HepG2 (cell line): ENCODE measurements around the gene ECSIT. TPM values are rescaled to one million over a fixed set of nuclear protein-coding genes. Genes with fewer than 3 reads are reported as not detected.

ENCODE experiments used
- AKAP8 ChIP-seq: sonication (generic); formaldehyde crosslinking; IDR thresholded peaks from 2 replicates; pipeline ENCODE4 v1.5.1; 2020; ENCODE audit warnings: mild to moderate bottlenecking, missing genetic modification reagents
- MAZ ChIP-seq, 2 experiments: sonication (generic) in 1 of 2; formaldehyde crosslinking in 1 of 2; IDR thresholded peaks; 2 replicates each; pipeline versions ENCODE4 v1.5.0 to v1.6.1; 2012 to 2020; ENCODE audit warnings: low read depth in 2 of 2, mild to moderate bottlenecking in 2 of 2, borderline replicate concordance in 1 of 2, improper control_type of control experiment in 1 of 2, low read length in 1 of 2, missing genetic modification reagents in 1 of 2, moderate library complexity in 1 of 2
- MTA1 ChIP-seq: sonication (generic); formaldehyde crosslinking; IDR thresholded peaks from 2 replicates; pipeline ENCODE4 v1.4.0; 2020; ENCODE audit warnings: missing genetic modification reagents, mild to moderate bottlenecking, borderline replicate concordance
- ONECUT2 ChIP-seq: sonication (generic); formaldehyde crosslinking; IDR thresholded peaks from 2 replicates; pipeline ENCODE4 v1.4.0; 2020; ENCODE audit warnings: missing genetic modification reagents
- PCBP2 ChIP-seq: fragments of 200-400 bp; formaldehyde crosslinking; optimal IDR thresholded peaks from 2 replicates; pipeline ENCODE3; 2018; ENCODE audit warnings: low read length, low read depth; ENCODE audit not compliant: poor library complexity, severe bottlenecking
- RFXAP ChIP-seq: sonication (generic); formaldehyde crosslinking; IDR thresholded peaks from 2 replicates; pipeline ENCODE4 v1.4.0; 2020; ENCODE audit warnings: missing genetic modification reagents, borderline replicate concordance
- RNF2 ChIP-seq: fragments of 450-650 bp; conservative IDR thresholded peaks from 2 replicates; pipeline ENCODE4 v1.6.1; 2016; ENCODE audit warnings: low read depth
- THAP11 ChIP-seq: IDR thresholded peaks from 2 replicates; pipeline ENCODE4 v1.6.1; 2016; ENCODE audit warnings: missing biosample characterization, missing genetic modification reagents
- ZBTB21 ChIP-seq: sonication (generic); formaldehyde crosslinking; IDR thresholded peaks from 2 replicates; pipeline ENCODE4 v1.4.0; 2020; ENCODE audit warnings: missing genetic modification reagents
- ZNF224 ChIP-seq: sonication (generic); formaldehyde crosslinking; IDR thresholded peaks from 2 replicates; pipeline ENCODE4 v1.5.0; 2020; ENCODE audit warnings: mild to moderate bottlenecking, missing genetic modification reagents
- ZNF256 ChIP-seq: sonication (generic); formaldehyde crosslinking; conservative IDR thresholded peaks from 2 replicates; pipeline ENCODE4 v1.4.0; 2020; ENCODE audit warnings: missing genetic modification reagents
- ZNF263 ChIP-seq: sonication (generic); formaldehyde crosslinking; IDR thresholded peaks from 2 replicates; pipeline ENCODE4 v1.4.0; 2020; ENCODE audit warnings: missing genetic modification reagents
- ZNF367 ChIP-seq: sonication (generic); formaldehyde crosslinking; IDR thresholded peaks from 2 replicates; pipeline ENCODE4 v1.4.0; 2020; ENCODE audit warnings: missing genetic modification reagents, borderline replicate concordance
- polyA plus RNA-seq, 8 experiments: library from polyadenylated mRNA; depleted of rRNA in 3 of 8; stranded (reverse) in 7 of 8; unstranded in 1 of 8; fragments of >200 nt; fragmentation: Illumina TruSeq in 4 of 8; extraction: Trizol in 4 of 8; gene quantifications; 2 replicates each; pipeline versions ENCODE4 v1.2.1 to v1.2.3, GENCODE V29; 2011 to 2016; ENCODE audit warnings: low read depth in 4 of 8, missing spikeins in 1 of 8, mixed read lengths in 1 of 8; ENCODE audit not compliant: insufficient read depth in 1 of 8
- total RNA-seq, 5 experiments: library from RNA; depleted of rRNA; stranded (reverse); fragments of >200 nt; fragmentation: Illumina TruSeq; extraction: Trizol; gene quantifications; 2 replicates each; pipeline ENCODE4 v1.2.3, GENCODE V29; 2016; ENCODE audit warnings: low read depth in 1 of 5
- TF ChIP-seq, protein P1 (sequence below): sonication (generic); formaldehyde crosslinking; IDR thresholded peaks from 2 replicates; pipeline ENCODE4 v1.4.0; 2020; ENCODE audit warnings: missing genetic modification reagents
- TF ChIP-seq, protein P2 (sequence below), 2 experiments: sonication (generic) in 1 of 2; formaldehyde crosslinking in 1 of 2; IDR thresholded peaks; 2 replicates each; pipeline versions ENCODE4 v1.6.1 to v1.9.0; 2014 to 2022; ENCODE audit warnings: antibody characterized with exemption in 1 of 2, borderline replicate concordance in 1 of 2, inconsistent platforms in 1 of 2, low read depth in 1 of 2, missing genetic modification reagents in 1 of 2
- TF ChIP-seq, protein P3 (sequence below): sonication (generic); formaldehyde crosslinking; IDR thresholded peaks from 2 replicates; pipeline ENCODE4 v1.4.0; 2020; ENCODE audit warnings: missing genetic modification reagents

Gene ECSIT
- total and polyA plus RNA-seq, 2 of the 13 experiments (the other 11 are each of a cell fraction or from before 2014, with no cell fraction given): 36.4 to 62.3 TPM

DNA sequence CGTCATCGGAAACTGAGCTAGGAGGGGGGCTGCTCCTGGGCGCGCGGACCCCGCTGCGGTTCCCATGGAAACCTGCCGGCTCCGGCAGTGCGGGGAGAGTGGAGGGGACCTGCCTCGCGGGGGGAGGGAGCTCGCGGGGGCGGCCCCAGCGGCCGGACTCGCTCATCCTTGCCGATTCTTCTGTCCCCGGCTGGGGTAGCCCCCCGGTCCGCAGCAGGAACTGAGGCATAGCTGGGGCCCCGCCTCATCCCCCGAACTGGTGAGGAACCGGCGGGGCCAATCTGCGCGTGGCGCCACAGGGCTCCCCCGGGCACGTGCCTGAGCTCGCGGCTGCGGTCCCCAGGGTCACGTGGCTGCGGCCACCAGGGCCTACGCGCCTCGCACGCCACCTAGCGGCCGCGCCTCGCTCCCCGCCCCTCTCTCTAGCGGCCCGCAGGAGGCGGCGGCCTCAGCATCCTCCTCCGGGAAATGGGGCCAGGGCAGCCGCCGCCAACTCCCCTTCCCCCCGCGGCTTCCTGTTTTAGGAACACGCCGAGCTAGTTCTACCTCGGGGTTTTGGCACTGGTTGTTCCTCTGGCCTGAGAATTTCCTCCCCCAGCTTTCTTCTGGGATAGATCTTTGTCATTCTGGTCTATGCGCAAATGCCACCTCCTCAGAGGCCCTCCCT lies 46.4 kb downstream of the ECSIT start (continued):
- TF ChIP-seq, protein P1, sequence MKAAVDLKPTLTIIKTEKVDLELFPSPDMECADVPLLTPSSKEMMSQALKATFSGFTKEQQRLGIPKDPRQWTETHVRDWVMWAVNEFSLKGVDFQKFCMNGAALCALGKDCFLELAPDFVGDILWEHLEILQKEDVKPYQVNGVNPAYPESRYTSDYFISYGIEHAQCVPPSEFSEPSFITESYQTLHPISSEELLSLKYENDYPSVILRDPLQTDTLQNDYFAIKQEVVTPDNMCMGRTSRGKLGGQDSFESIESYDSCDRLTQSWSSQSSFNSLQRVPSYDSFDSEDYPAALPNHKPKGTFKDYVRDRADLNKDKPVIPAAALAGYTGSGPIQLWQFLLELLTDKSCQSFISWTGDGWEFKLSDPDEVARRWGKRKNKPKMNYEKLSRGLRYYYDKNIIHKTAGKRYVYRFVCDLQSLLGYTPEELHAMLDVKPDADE (CRISPR knock-in tag): 0 out of 2 replicates have a peak, but pooled peaks have one; percentile 84
- TF ChIP-seq PCBP2: no peak
- TF ChIP-seq ZBTB21 (CRISPR knock-in tag): no peak
- TF ChIP-seq MTA1 (CRISPR knock-in tag): 0 out of 2 replicates have a peak, but pooled peaks have one; percentile 9
- peak; percentile 83 for TF ChIP-seq AKAP8 (CRISPR knock-in tag)
- TF ChIP-seq ZNF224: no peak
- no peak; the same call in 1 of the 2 replicates for TF ChIP-seq RNF2
- peak; percentile 78 for TF ChIP-seq THAP11
- peak; percentile 83 for TF ChIP-seq RFXAP
- TF ChIP-seq ONECUT2 (CRISPR knock-in tag): no peak
- TF ChIP-seq ZNF256 (CRISPR knock-in tag): peak; percentile 91
- TF ChIP-seq MAZ (IDR thresholded peaks at IDR 0.05; ENCODE audit: borderline replicate concordance, low read depth, low read length): 0 out of 2 replicates have a peak, but pooled peaks have one; percentile 26
- peak; percentile 90; the same call in 1 of the 2 replicates for TF ChIP-seq MAZ (CRISPR knock-in tag; IDR thresholded peaks at IDR 0.05; ENCODE audit: low read depth)
- TF ChIP-seq ZNF367 (CRISPR knock-in tag): peak; percentile 50; the same call in 1 of the 2 replicates
- TF ChIP-seq, protein P2, sequence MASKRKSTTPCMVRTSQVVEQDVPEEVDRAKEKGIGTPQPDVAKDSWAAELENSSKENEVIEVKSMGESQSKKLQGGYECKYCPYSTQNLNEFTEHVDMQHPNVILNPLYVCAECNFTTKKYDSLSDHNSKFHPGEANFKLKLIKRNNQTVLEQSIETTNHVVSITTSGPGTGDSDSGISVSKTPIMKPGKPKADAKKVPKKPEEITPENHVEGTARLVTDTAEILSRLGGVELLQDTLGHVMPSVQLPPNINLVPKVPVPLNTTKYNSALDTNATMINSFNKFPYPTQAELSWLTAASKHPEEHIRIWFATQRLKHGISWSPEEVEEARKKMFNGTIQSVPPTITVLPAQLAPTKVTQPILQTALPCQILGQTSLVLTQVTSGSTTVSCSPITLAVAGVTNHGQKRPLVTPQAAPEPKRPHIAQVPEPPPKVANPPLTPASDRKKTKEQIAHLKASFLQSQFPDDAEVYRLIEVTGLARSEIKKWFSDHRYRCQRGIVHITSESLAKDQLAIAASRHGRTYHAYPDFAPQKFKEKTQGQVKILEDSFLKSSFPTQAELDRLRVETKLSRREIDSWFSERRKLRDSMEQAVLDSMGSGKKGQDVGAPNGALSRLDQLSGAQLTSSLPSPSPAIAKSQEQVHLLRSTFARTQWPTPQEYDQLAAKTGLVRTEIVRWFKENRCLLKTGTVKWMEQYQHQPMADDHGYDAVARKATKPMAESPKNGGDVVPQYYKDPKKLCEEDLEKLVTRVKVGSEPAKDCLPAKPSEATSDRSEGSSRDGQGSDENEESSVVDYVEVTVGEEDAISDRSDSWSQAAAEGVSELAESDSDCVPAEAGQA (IDR thresholded peaks at IDR 0.05; ENCODE audit: low read depth): peak; percentile 48; the same call in 1 of the 2 replicates
- TF ChIP-seq, protein P2 (CRISPR knock-in tag; IDR thresholded peaks at IDR 0.05; ENCODE audit: borderline replicate concordance): peak; percentile 80; the same call in 1 of the 2 replicates
- TF ChIP-seq ZNF263 (CRISPR knock-in tag): no peak
- TF ChIP-seq, protein P3, sequence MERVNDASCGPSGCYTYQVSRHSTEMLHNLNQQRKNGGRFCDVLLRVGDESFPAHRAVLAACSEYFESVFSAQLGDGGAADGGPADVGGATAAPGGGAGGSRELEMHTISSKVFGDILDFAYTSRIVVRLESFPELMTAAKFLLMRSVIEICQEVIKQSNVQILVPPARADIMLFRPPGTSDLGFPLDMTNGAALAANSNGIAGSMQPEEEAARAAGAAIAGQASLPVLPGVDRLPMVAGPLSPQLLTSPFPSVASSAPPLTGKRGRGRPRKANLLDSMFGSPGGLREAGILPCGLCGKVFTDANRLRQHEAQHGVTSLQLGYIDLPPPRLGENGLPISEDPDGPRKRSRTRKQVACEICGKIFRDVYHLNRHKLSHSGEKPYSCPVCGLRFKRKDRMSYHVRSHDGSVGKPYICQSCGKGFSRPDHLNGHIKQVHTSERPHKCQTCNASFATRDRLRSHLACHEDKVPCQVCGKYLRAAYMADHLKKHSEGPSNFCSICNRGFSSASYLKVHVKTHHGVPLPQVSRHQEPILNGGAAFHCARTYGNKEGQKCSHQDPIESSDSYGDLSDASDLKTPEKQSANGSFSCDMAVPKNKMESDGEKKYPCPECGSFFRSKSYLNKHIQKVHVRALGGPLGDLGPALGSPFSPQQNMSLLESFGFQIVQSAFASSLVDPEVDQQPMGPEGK (CRISPR knock-in tag): peak; percentile 63
